SIG-M5 treated with dmso at 0.1 percent for 504 hours (cell line): Measurements from ENCODE around the gene GPX3.

Experiments used
- DNase-seq: peaks from one replicate; lab custom pipeline; 2025; ENCODE audit not compliant: unreplicated experiment; lab: John Stamatoyannopoulos, UW

GPX3 gene

GRCh38 chr5:151033217-151033934 lies 13.0 kb downstream of the GPX3 start:
- DNase-seq: no peak

DNA sequence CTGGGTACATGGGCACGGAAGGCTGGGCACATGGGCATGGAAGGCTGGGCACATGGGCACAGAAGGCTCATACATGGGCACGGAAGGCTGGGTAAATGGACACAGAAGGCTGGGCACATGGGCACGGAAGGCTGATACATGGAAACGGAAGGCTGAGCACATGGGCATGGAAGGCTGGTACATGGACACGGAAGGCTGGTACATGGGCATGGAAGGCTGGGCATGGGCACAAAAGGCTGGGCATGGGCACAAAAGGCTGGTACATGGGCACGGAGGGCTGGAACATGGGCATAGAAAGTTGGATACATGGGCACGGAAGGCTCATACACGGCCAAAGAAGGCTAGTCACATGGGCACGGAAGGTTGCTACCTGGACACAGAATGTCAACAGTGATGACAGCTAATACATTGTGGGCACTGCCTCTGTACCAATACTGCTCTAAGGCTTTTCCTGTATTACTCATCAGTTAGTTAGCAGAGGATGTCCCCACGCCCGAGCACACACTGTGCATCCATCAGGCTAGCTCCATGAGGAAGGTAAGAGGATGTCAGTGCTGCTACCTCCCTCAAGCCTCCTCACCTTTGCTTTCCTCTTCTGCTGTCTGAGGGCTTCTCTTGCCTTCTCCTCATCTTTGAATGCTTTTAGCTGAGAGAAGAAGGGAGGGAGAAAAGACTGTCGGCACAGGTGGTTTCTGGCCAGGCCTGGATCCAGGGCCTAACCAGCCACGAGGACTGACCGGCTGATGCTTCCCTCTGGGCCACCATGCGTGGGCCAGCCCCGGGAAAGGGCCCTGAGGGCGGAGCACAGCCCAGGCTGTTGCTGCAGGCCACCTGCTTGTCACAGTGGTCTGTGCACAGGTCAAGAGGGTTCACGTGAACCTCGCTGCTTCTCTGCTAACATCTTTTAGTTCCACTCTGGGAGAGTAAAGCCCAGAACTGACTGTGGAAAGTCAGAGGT lies 14.3 kb downstream of the GPX3 start:
- DNase-seq: no peak

DNA sequence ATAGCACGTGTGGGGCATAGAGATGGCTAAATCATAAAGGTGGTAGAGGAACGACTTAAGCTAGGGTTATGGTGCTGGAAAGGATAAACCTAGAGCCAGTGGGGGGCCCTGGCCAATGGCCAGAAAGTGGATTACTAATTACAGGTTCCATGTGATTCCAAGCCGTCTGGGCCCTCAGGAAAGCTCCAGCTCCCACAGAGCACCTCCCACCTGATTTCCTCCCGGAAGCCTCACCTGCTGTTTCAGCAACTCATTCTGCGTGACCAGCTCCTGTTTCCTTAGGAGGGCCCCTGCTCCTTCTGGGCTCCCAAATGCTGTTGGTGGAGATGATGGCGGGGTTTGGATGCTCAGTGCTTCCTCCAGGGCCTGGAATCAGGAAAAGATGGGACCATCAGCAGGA lies 16.2 kb downstream of the GPX3 start:
- no peak for DNase-seq

GRCh38 chr5:151037561-151038411 lies 17.4 kb downstream of the GPX3 start:
- DNase-seq: no peak

- no peak for DNase-seq
Observed at GRCh38 chr5:151038412-151038745, 18.0 kb downstream of the GPX3 start.

DNA sequence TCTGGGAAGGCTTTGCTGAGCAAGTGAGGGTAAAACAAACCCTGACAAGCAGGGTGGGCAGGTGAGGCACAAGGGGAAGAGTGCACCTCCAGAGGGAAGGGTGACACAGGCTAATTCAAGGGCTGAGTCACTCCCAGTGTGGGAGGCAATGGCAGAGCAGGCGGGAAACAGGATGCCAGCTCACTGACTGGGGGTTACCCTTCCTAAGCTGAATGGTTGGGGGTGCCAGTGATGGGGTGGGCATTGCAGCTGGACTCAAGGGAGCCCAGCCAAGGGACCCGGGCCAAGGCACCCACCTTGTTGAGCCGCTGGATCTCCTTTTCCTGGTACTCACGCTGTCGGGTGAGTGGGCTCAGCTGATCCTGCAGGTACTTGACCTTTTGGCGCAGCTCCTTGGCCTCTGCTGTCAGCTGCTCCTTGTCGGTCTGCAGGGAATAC lies 18.4 kb downstream of the GPX3 start:
- DNase-seq: no peak

GRCh38 chr5:151039665-151040064 lies 19.3 kb downstream of the GPX3 start:
- DNase-seq: no peak

DNA sequence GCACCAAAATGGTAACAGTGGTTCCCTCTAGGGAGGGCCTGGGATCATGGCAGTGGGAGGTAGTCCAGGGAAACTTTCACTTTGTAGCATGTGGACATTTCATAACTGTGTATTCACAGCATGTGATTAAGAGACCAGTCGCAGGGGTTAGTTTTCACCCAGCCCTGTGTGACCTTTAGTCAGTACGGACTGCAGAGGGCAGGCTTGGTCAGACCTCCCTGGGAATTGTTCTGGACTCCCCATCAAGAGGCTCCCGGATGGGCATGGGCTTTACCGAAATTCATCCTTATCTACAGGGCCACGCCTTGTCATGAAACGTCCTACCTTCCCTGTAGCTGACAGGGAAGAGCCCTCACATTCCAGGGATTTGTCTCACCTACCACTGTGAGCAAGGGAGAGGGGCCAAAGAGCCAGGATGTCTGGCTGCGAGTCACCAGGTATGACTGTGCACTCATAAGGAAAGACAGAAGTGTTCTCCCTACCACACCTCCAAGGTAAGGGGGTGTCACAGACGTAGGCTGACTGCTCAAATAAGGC lies 19.9 kb downstream of the GPX3 start:
- DNase-seq: no peak

GRCh38 chr5:151041577-151042268 lies 21.3 kb downstream of the GPX3 start:
- DNase-seq: no peak

GRCh38 chr5:151042453-151043093 lies 22.2 kb downstream of the GPX3 start:
- no peak for DNase-seq

DNA sequence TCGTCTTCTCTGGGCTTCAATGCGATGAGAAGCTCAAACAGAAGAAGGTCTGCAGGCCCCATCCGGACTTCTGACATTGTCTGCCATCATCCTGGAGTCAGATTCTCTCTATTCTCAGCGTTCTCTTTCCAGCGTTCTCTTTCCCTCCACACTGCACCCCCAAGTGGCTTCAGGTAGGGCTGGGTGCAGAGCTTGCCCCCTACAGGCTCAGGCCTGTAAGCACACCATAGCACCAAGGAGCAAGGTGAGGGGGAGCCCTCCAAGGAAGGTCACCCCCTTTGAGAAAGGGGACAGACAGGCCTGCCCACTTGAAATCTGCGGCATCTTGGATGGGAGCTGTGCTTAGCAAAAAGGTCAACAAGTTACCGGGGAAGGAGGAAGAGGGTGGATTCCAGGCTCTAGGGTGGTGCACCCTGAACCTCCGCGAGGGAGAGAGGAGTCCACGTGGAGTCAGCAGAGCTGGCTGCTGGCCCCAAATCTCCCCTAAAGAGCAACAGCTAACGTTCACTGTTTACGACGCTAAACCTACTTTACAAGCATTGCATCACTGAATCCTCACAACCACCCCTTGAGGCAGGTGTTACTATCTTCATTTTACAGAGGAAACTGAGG lies 27.5 kb downstream of the GPX3 start:
- DNase-seq: no peak

DNA sequence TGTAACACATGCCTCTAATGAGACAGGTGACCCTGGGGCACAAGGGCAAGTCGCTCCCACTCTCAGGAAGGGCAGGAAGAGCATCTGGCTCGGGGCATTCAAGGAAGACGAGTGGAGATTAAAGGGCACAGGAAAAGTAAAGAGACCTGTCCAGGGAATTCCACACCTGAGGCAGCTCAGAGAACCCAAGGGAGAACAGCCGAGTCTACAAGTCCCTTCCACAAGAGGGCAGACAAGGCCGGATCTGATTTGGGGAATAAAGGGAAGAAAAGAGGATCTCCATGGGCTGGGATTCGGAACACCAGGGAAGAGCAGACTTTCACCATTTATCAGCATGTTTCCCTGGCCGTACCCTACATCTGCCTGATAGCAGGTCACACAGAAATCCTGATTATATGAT lies 28.1 kb downstream of the GPX3 start:
- no peak for DNase-seq

- DNase-seq: peak; percentile 78
Observed at GRCh38 chr5:151051066-151051930, 30.9 kb downstream of the GPX3 start.

GRCh38 chr5:151051931-151052608 lies 31.7 kb downstream of the GPX3 start:
- DNase-seq: no peak

DNA sequence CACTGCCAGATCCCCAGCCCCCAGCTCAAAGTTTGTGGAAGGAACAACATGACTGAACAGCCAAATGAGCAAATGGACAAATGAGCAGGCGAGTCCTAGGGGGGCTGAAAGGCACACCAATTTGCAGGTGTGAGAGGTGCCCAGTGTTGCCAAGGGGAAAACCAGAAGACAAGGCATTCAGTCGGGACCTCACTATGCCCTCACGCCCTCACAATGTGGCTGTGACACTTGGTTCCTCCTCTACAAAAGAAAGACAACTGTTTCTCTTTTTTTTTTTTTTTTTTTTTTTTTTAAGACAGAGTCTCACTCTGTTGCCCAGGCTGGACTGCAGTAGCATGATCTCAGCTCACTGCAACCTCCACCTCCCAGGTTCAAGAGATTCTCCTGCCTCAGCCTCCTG lies 32.4 kb downstream of the GPX3 start:
- no peak for DNase-seq

DNA sequence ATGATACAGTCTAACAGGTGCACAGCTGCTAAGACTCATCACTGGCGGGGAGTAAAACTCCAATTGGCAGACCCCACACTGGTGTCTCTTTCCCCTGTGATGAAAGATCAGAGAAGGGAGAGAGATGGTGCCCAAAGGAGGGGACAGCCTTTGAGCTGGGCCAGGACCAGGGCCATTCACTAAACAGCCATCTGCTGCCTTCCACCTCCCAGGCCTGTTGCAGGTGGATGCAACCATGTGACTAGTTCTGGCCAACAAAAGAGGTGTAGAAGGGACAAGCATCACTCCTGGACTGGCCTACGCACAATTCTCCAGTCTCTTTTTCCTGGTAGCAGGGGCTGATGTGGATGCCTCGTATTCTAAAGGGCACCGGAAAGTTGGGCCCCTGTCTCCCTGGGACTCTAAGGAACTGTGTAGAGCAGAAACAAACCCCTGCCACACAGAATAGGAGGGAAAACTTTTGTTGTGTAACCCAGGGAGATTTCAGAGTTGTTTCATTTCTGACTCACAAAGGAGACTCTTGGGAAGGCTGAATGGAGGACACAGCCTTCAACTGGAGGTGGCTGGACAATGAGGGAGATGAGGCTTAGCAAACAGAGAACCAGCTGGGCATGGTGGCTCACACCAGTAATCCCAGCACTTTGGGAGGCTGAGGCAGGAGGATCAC lies 33.5 kb downstream of the GPX3 start:
- DNase-seq: no peak

GRCh38 chr5:151054709-151055108 lies 34.3 kb downstream of the GPX3 start:
- no peak for DNase-seq

- no peak for DNase-seq
Observed at GRCh38 chr5:151055336-151055735, 34.9 kb downstream of the GPX3 start.
